ENCODE measurements around the gene ATP2B2.

ATP2B2 gene

GRCh38 chr3:10338591-10339353 is 166.6 kb downstream of the ATP2B2 start:
- DNase-seq: no peak

- DNase-seq: no peak
These were observed 167.3 kb downstream of the ATP2B2 start for GRCh38 chr3:10338164-10338470.

DNA sequence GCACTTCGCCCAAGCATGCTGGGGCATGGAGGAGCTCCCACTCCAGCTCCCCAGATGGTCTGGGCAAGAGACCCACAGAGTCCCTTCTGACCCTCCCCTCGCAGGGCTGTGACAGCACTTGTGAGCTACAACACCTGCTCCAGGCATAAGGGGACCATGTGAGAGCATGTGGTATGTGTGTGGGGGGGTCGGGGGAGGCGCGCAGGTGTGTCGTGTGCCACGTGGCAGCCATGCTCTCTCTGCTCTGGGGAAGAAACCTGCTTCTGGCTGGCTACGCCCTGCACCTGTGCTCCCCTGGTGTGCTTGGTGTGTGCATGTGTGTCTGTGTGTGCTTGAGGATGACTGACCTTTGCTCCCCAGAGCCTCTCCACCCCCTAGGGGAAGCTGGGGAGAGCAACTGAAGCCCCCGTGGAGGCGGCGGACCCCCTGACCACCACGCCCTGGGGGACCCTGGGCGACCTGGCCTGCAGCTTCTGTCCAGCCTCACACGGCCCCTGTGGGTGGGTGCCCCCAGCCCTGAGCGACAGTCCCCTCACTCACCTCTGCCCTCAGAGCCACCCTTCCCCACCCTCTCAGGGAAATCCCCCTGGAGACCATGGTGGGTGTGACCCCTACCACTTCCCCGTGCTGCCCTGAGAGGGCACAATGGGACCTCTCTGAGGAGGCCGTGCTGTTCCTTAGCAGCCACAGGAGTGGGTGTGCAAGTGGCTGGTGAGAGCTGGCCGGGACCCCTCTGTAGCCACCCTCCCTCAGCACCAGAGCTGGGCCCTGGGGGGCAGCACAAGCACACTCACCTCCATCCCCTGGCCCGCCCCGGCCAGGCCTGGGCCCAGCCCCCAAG is 167.8 kb downstream of the ATP2B2 start:
- no peak for DNase-seq

DNA sequence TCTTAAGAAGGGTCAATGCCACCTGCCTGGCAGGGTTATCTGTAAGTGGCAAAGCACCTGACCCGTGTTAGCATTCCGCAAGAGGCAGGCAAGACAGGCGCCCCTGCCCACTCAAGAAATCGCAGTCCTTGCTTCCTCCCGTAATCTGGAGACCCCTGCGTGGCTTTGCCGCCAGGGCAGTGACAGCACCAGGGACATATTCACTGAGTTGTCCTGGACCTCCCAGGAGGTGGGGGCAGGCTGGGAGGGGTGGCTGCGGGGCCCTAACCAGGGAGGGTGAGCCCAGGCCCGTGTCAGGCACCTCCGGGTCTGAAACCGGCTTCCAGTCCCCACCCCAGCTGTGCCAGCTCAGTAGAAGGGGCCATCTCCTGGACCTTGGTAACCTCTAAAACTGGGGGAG is 168.6 kb downstream of the ATP2B2 start:
- DNase-seq: no peak

- no peak for DNase-seq
These were observed 169.3 kb downstream of the ATP2B2 start for GRCh38 chr3:10335871-10336622.

DNA sequence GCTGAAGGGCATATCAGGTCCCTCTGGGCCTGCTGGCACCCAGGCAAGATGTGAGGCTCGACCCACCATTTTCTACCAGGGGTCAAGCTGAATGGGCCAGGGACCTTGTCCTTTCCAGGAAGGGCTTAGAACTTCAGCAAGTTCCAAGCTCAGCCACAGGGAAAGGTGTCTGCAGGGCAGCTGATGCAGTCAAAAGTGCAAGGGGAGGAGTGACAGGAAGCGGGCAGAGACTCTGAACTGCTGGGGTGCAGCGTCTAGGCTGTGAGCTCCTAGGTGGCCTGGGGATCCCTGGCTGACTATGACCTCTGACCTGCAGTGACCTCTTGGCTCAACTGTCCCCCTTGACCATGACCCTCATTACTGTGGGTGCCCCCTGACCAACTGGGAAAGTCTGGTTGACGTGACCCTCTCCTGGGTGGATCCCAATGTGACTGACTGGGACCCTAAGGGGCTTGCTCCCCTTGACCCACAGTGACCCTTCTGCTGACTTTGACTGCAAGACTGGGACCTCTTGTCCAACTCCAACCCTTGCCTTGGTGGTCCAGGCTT is 170.1 kb downstream of the ATP2B2 start:
- DNase-seq: no peak

DNA sequence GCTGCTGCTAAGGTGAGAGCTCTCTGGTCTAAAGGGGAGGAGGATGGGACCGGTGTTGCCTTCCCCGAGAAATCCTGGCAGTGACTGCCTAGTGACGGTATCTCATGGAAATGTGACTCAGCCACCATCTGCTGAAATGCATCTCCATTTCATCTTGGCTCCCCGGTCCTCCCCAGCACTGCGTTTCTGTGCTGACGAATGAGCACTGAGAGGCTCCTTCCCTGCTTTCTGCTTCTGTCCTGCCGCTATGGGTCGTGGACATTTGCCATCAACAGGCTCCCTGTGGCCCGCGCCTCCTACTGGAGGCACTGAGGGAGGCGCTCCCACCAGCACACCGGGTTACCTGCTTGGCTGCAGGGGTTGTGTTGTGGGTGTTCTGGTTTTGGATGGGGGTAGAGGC is 170.9 kb downstream of the ATP2B2 start:
- peak in 1 of 2 experiments; percentile 33 for DNase-seq

- DNase-seq: no peak
These were observed 171.3 kb downstream of the ATP2B2 start for GRCh38 chr3:10334042-10334441.

DNA sequence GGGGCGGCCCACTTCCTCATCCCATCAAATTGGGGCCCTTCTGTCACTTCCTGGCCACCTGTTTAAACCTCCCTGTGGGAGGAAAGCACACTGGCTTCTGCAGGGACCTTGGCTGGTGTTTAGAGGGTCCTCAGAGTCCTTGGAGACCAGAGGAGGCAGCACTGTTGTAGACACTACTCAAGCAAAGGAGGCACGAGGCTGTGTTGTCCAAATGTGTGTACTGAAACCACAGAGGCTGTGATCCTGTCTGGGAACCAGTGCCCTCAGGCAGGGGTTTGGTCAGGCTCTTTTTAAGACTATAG is 172.1 kb downstream of the ATP2B2 start:
- no peak for DNase-seq

DNA sequence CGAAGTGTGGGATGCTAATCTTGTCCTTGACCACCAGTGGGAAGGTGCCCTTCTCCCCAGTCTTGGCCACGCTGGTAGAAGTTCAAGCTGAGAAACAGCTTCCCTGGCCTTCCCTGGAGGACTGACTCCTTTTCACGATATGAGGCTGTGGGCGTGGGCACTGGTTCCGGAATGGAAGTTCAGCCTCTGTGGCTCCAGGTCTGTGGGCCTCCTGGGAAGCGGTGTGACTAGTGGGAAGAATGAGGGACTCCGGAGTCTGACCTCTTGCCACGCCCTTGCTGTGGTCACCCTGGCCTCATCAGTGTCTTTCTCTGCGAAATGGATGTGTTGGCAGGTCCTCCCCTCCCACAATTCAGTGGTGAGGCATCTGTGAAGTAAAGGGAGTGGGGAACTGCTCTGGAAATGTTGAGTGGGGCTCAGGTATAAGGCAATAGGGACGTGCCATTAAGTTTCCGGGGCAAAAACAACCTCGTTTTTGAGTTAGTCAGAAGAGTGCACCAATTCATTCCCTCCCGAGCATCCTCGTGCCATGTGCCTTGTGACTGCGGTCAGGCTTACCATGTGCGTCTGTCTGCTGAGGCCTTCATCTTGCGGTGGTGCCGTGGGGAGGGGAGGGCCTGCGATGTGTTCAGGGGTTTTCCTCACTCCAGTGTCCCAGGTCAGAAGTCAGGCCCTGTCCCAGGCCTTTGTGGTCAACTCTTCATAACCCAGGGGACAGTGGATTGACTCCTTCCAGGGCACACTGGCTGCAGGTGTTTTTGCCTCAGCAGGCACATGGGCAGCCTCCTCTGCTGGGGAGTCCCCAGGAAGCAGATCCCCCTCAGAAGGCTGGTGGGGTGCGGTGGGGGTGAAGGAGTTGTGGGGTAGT is 172.7 kb downstream of the ATP2B2 start:
- DNase-seq: no peak

DNA sequence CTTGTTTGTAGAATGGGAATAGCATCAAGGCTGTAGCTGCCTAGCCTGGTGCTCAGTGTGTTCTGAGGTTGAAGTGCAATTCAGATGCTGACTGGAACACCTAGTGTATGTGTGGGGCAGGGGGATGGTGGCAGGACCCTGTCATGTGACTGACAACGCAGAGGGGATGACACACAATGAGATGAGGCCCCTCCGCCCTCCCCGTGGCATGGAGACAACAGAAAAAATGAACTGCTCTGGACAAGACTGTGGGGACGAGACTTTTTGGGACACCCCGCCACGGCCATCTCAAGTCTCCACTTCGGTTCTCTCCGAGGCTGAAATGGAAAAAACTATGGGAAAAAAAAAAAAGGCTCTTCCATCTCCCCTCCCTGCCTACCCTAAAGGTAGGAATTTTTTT is 174.1 kb downstream of the ATP2B2 start:
- DNase-seq: no peak

GRCh38 chr3:10330319-10330718 is 175.1 kb downstream of the ATP2B2 start:
- DNase-seq: no peak

- no peak for DNase-seq
These were observed 175.8 kb downstream of the ATP2B2 start for GRCh38 chr3:10329495-10330015.

GRCh38 chr3:10328460-10329071 is 176.8 kb downstream of the ATP2B2 start:
- DNase-seq: no peak

- no peak for DNase-seq
These were observed 177.8 kb downstream of the ATP2B2 start for GRCh38 chr3:10327592-10327991.

DNA sequence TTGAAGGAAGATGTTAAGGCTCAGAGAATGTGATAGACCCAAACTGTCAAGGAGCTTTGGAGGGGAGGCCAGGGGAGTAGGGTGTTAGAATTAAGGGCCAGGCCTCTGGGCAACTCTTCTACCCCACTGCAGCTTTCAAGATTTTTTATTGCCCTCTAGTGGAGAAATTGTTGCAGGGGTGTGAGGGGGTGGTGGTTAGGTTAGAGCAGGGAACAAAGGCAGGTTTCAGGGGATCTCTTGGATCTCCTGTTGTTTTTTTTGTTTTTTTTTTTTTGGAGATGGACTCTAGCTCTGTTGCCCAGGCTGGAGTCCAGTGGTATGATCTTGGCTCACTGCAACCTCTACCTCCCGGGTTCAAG is 183.1 kb downstream of the ATP2B2 start:
- DNase-seq: peak in 1 of 2 experiments; percentile 12

DNA sequence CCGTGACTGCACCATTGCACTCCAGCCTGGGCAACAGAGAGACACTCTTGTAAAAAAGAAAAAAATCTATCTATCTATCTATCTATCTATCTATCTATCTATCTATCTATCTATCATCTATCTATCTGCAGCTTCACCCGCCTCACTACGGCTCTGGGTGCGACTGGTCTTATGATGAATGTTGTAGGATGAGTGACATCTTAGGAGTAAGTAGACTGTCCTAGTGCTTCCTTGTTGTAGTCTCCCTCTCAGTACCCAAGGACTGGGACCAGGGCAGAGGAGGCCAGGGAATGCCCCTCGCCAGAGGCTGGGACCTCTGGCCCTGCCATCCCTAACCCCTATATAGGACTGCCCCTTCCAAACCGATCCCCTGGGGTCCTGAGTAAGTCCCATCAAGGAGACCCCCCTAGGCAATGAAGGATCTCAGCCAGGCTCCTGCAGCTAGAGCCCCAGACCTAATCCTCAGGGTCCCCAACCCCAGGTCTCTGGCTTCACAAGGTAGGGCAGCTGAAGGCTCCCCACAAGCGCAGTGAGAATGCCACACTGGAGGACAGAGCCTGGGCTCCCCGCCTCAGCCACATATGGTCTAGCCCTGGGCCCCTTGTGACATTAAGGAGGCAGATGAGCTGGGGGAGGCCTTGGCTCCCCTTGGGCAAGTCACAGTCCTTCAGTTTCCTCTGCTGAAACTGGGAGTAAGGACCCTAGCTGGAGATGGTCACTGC is 183.6 kb downstream of the ATP2B2 start:
- no peak for DNase-seq

GRCh38 chr3:10320320-10320677 is 185.1 kb downstream of the ATP2B2 start:
- DNase-seq: no peak

- no peak for DNase-seq
These were observed 185.6 kb downstream of the ATP2B2 start for GRCh38 chr3:10319804-10320203.

DNA sequence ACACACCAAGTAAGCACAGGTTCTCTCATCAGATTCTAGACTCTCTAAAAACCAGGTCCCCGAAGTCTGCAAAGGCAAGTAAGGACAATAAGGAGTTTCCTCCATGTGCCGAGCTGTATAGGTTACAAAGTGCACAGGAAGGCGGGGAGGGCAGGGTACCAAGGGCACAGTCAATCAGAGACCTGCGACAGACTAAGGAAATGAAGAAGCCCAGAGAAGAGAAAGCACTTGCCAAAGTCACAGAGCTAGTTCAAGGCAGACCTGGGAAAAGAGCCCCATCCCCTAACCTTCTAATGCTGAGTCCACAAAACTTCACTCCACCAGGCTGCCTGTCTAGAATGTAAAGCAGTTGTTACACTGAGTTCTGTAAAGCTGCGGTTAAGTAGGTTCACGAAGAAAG is 186.1 kb downstream of the ATP2B2 start:
- DNase-seq: no peak

DNA sequence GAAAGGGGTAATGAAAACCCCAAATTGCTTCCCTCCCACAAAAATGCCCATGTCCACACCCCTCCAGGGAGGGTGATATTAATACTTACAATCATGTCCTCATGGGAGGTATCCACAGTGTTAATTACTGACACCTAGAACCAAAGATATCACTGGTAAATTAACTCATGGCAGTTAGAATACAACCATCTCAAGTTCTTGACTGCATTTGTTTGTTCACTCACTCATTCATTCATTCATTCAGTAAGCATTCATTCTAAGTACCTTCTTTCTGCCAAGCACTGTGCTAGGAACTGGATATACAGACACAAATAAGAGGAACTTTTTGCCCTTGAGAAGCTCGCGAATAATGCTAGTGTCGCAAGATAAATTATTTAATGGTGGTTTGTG is 187.4 kb downstream of the ATP2B2 start:
- no peak for DNase-seq

Measured in NCI-H446 (cell line).